Hepatocyte (in vitro differentiated cells): ENCODE measurements around the gene NRARP. TPM values are rescaled to one million over a fixed set of nuclear protein-coding genes. Genes with fewer than 3 reads are reported as not detected.

Source experiments
- DNase-seq: peaks from one replicate; pipeline ENCODE4 v3.0.0-alpha.2; 2016; ENCODE audit warnings: low spot score
- H2AFZ ChIP-seq: fragments of 200-600 bp; sonication (generic); 2 replicates; pipeline ENCODE4 v1.6.0; 2016; ENCODE audit warnings: antibody characterized with exemption, mild to moderate bottlenecking
- H3K27ac ChIP-seq: fragments of 200-600 bp; sonication (generic); 2 replicates; pipeline ENCODE4 v1.5.1; 2016; ENCODE audit warnings: mild to moderate bottlenecking
- H3K27me3 ChIP-seq: fragments of 200-600 bp; sonication (generic); 2 replicates; pipeline ENCODE4 v1.6.1; 2016
- H3K36me3 ChIP-seq: fragments of 200-600 bp; sonication (generic); replicated peaks from 2 replicates; pipeline ENCODE4 v1.5.1; 2016; ENCODE audit warnings: low read depth; ENCODE audit not compliant: insufficient read depth
- H3K4me1 ChIP-seq: fragments of 200-600 bp; sonication (generic); 2 replicates; pipeline ENCODE4 v1.5.1; 2016; ENCODE audit warnings: mild to moderate bottlenecking, moderate library complexity; ENCODE audit not compliant: insufficient read depth
- H3K4me2 ChIP-seq: fragments of 200-600 bp; sonication (generic); 2 replicates; pipeline ENCODE4 v1.6.0; 2016
- H3K4me3 ChIP-seq: fragments of 200-600 bp; sonication (generic); 2 replicates; pipeline ENCODE4 v1.5.1; 2016; ENCODE audit warnings: mild to moderate bottlenecking
- H3K79me2 ChIP-seq: fragments of 200-600 bp; sonication (generic); 2 replicates; pipeline ENCODE4 v1.6.0; 2017; ENCODE audit warnings: mild to moderate bottlenecking
- H3K9me2 ChIP-seq: fragments of 200-600 bp; sonication (generic); replicated peaks from 2 replicates; pipeline ENCODE4 v1.6.0; 2017; ENCODE audit warnings: mild to moderate bottlenecking; ENCODE audit not compliant: insufficient read depth
- H3K9me3 ChIP-seq: fragments of 200-600 bp; sonication (generic); 2 replicates; pipeline ENCODE4 v1.5.1; 2016; ENCODE audit warnings: low read depth, mild to moderate bottlenecking
- H4K20me1 ChIP-seq: fragments of 200-600 bp; sonication (generic); 2 replicates; pipeline ENCODE4 v1.6.0; 2016; ENCODE audit warnings: mild to moderate bottlenecking; ENCODE audit not compliant: insufficient read depth, poor library complexity, severe bottlenecking
- CTCF ChIP-seq: fragments of 200-600 bp; sonication (generic); IDR thresholded peaks from 2 replicates; pipeline ENCODE4 v1.5.1; 2016; ENCODE audit warnings: antibody characterized with exemption, mild to moderate bottlenecking; ENCODE audit not compliant: poor library complexity
- EZH2 ChIP-seq: fragments of 200-600 bp; sonication (generic); IDR thresholded peaks from 2 replicates; pipeline ENCODE4 v1.6.1; 2016; ENCODE audit warnings: antibody characterized with exemption, mild to moderate bottlenecking, borderline replicate concordance
- EZH2phosphoT487 ChIP-seq: fragments of 200-600 bp; sonication (generic); IDR thresholded peaks from one replicate; pipeline ENCODE4 v1.6.1; 2018; ENCODE audit warnings: antibody characterized with exemption, mild to moderate bottlenecking, low read depth, moderate library complexity; ENCODE audit not compliant: unreplicated experiment, severe bottlenecking
- WGBS: methylation state at CpG from one replicate; pipeline ENCODE4 v1.1.6; 2016; ENCODE audit warnings: low lambda C conversion rate; ENCODE audit errors: missing lambda C conversion rate; 5-methylcytosine and 5-hydroxymethylcytosine counted together
- polyA plus RNA-seq: library from polyadenylated mRNA; unstranded; fragments of >200 nt; fragmentation: Nextera tagmentation; extraction: Ambion mirVana; gene quantifications from 2 replicates; pipeline ENCODE4 v1.2.1, GENCODE V29; 2016
- total RNA-seq: library from RNA; depleted of rRNA; stranded (reverse); fragments of >200 nt; gene quantifications from 2 replicates; pipeline ENCODE4 v1.2.3, GENCODE V29; 2014

The NRARP gene
- total and polyA plus RNA-seq, 2 experiments from 2014 or later = 5.3 to 18.7 TPM

GRCh38 chr9:137278061-137278701 lies 23.9 kb downstream of the NRARP start:
- TF ChIP-seq EZH2 (no peak), EZH2phosphoT487 (no peak), CTCF (no peak)
- peaks cover 26% of the 10 kb centered on the region for H3K4me1 ChIP-seq
- H3K36me3 ChIP-seq = no peaks in the 10 kb centered on the region
- H2AFZ ChIP-seq = no peak overlapping the region
- H3K4me2 ChIP-seq = peak overlapping the region; percentile 88
- no peaks in the 10 kb centered on the region for H3K79me2 ChIP-seq
- no peaks in the 10 kb centered on the region for H3K9me3 ChIP-seq
- H4K20me1 ChIP-seq = no peaks in the 10 kb centered on the region
- WGBS = 58% methylated on average over 32 of the region's 54 CpGs
- H3K27me3 ChIP-seq = no peaks in the 10 kb centered on the region
- peak overlapping the region; percentile 88 for H3K27ac ChIP-seq
- DNase-seq = peak; percentile 38
- no peaks in the 10 kb centered on the region for H3K9me2 ChIP-seq
- H3K4me3 ChIP-seq = peak overlapping the region; percentile 28

- Histone ChIP-seq H3K4me1 (peaks cover 26% of the 10 kb centered on the region), H3K9me2 (no peaks in the 10 kb centered on the region), H3K79me2 (no peaks in the 10 kb centered on the region), H3K27ac (peak within 1 kb of the TSS; percentile 88), H3K36me3 (no peaks in the 10 kb centered on the region), H2AFZ (peak within 1 kb of the TSS; percentile 8), H3K9me3 (no peaks in the 10 kb centered on the region), H3K4me3 (peak within 1 kb of the TSS; percentile 28), H3K27me3 (no peaks in the 10 kb centered on the region), H4K20me1 (no peaks in the 10 kb centered on the region), H3K4me2 (peak within 1 kb of the TSS; percentile 88)
- peak; percentile 12 for TF ChIP-seq CTCF
- no peak for TF ChIP-seq EZH2phosphoT487
- TF ChIP-seq EZH2 = no peak
- DNase-seq = peak; percentile 91
- 35% methylated on average over 16 of the region's 25 CpGs for WGBS
Measured at GRCh38 chr9:137277329-137278041, 24.6 kb downstream of the NRARP start, which contains the start of gene TOR4A. TSS of gene TOR4A (plus strand) at chr9:137277726. CDS start at chr9:137278690, 964 bp downstream.

- Histone ChIP-seq H2AFZ (peak overlapping the region; percentile 8), H3K36me3 (no peaks in the 10 kb centered on the region)
Measured at GRCh38 chr9:137276473-137277328, 25.4 kb downstream of the NRARP start.

More at GRCh38 chr9:137276473-137277328, 25.4 kb downstream of the NRARP start:
- DNase-seq = peak; percentile 86
- no peaks in the 10 kb centered on the region for H3K27me3 ChIP-seq
- TF ChIP-seq EZH2phosphoT487 (no peak), CTCF (no peak), EZH2 (no peak)
- no peaks in the 10 kb centered on the region for H3K9me3 ChIP-seq
- no peaks in the 10 kb centered on the region for H3K9me2 ChIP-seq
- H3K4me2 ChIP-seq = peak overlapping the region; percentile 88
- H4K20me1 ChIP-seq = no peaks in the 10 kb centered on the region
- WGBS = 53% methylated on average over 29 of the region's 30 CpGs
- H3K79me2 ChIP-seq = no peaks in the 10 kb centered on the region
- H3K4me1 ChIP-seq = peaks cover 26% of the 10 kb centered on the region
- no peak overlapping the region for H3K4me3 ChIP-seq
- H3K27ac ChIP-seq = peak overlapping the region; percentile 88
